Hepatocyte (in vitro differentiated cells): ENCODE measurements around the gene PHF12.

Experiments used
- EZH2 ChIP-seq: fragments of 200-600 bp; sonication (generic); IDR thresholded peaks from 2 replicates; pipeline ENCODE4 v1.6.1; 2016; ENCODE audit warnings: antibody characterized with exemption, mild to moderate bottlenecking, borderline replicate concordance
- EZH2phosphoT487 ChIP-seq: fragments of 200-600 bp; sonication (generic); IDR thresholded peaks from one replicate; pipeline ENCODE4 v1.6.1; 2018; ENCODE audit warnings: antibody characterized with exemption, mild to moderate bottlenecking, low read depth, moderate library complexity; ENCODE audit not compliant: unreplicated experiment, severe bottlenecking
- TF ChIP-seq, protein P1 (sequence below): fragments of 200-600 bp; sonication (generic); IDR thresholded peaks from 2 replicates; pipeline ENCODE4 v1.5.1; 2016; ENCODE audit warnings: antibody characterized with exemption, mild to moderate bottlenecking; ENCODE audit not compliant: poor library complexity

DNA sequence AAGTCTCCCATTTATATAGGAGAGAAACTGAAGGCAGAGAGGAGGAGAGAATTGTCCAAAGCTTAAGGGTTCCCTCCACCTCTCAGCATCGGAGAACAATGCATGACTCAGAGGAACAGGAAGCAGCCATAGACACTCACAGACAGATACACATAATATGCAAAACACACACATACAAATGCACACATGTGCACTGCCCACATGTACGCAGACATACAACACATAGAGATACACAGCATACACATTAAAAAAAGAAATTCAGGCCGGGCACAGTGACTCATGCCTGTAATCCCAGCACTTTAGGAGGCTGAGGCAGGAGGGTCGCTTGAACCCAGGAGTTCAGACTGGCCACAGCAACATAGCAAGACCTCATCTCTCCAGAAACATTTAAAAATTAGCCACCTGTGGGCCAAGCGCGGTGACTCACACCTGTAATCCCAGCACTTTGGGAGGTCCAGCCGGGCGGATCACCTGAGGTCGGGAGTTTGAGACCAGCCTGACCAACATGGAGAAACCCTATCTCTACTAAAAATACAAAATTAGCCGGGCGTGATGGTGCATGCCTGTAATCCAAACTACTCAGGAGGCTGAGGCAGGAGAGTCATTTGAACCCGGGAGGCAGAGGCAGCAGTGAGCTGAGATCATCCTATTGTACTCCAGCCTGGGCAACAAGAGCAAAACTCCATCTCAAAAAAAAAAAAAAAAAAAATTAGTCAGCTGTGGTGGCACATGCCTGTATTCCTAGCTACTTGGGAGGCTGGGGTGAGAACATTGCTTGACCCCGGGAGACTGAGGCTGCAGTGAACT is 85.2 kb downstream of the PHF12 start:
- TF ChIP-seq, protein P1, sequence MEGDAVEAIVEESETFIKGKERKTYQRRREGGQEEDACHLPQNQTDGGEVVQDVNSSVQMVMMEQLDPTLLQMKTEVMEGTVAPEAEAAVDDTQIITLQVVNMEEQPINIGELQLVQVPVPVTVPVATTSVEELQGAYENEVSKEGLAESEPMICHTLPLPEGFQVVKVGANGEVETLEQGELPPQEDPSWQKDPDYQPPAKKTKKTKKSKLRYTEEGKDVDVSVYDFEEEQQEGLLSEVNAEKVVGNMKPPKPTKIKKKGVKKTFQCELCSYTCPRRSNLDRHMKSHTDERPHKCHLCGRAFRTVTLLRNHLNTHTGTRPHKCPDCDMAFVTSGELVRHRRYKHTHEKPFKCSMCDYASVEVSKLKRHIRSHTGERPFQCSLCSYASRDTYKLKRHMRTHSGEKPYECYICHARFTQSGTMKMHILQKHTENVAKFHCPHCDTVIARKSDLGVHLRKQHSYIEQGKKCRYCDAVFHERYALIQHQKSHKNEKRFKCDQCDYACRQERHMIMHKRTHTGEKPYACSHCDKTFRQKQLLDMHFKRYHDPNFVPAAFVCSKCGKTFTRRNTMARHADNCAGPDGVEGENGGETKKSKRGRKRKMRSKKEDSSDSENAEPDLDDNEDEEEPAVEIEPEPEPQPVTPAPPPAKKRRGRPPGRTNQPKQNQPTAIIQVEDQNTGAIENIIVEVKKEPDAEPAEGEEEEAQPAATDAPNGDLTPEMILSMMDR: no peak
- TF ChIP-seq EZH2 (no peak), EZH2phosphoT487 (no peak)
